Measurements from ENCODE around the gene CHST8. TPM values are rescaled to one million over a fixed set of nuclear protein-coding genes. Genes with fewer than 3 reads are reported as not detected.

Gene CHST8, protein sequence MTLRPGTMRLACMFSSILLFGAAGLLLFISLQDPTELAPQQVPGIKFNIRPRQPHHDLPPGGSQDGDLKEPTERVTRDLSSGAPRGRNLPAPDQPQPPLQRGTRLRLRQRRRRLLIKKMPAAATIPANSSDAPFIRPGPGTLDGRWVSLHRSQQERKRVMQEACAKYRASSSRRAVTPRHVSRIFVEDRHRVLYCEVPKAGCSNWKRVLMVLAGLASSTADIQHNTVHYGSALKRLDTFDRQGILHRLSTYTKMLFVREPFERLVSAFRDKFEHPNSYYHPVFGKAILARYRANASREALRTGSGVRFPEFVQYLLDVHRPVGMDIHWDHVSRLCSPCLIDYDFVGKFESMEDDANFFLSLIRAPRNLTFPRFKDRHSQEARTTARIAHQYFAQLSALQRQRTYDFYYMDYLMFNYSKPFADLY
- total RNA-seq, result not detected in 2 replicates

DNA sequence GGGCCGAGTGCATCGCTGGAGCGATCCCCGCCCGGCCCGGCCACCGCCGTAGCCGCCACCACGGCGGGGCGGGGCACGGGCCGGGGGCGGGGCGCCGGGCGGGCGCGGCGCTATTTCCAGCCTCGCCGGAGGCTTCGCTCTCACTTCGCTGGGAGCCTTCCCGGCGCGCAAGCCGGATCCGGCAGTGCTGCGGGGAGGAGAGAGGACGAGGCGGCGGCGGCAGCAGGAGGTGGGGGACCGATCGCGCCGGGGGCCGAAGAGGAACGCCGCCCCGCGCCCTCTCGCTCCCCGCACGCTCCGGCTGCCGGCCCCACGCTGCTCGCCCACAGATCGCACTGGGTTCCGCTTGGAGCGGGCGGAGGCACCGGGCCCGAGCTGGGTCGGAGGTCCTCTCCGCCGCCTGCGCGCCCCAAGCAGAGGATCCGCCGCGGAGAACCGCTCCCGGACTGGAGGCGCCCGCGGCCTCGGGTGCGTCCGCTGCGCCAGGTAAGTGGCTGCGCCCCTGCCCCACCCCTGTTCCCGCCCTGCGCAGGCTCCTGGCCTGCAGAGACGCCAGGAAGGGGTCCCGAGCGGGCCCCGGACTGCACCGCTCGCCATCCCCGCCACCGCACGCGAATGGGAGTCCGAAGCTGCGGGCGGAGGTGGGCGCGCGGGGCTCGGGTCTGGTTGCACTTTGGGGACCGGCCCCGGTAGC lies at the start of gene CHST8:
Gene CHST8, plus strand, starts transcription at position 143 of the 694 bp plus-strand sequence. CDS start 67,309 bp downstream, outside the sequence.

DNA sequence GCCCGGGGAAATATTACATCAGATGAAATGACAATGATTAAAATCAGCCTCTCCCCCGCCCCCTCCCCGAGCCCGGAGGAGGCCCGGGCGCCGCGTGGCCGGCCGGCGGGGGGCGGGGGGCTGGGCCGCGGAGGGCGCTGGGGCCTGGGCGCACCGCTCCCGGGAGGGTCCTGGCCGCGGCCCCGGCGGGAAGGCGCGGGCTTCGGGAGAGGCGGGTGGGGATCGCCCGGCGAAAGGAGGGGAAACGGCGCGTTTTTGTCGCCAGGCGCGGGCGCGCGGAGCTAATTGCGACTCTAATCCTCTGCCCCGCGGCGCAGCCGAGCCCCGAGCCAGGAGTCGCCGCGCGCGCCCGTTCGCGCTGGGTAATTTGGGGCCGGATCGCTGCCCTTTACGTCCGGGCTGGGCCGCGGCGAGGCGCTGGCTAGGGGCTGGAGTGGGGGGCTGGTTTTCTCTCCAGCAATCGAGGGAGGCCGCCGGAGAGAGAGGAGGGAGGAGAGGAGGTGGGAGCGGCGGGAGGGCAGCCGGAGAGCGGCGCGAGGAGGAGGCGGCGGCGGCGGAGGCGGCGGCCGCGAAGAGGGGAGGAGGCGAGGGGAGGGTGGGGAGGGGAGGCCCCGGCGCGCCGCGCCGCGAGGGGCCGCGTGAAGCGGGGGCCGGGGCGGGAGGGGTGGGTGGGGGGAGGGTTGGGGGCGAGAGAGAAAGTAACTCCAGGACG lies 174.6 kb downstream of the CHST8 start, which contains the start of gene KCTD15:
Gene KCTD15, plus strand, starts transcription at position 707 of the 712 bp plus-strand sequence. CDS start 3,585 bp downstream, outside the sequence.

Other genes starting within 250 kb of the CHST8 start
- gene CEBPG, start 248.2 kb upstream of the CHST8 start, total RNA-seq, result 21.0 and 30.6 TPM in 2 replicates
- gene PEPD, start 100.2 kb upstream of the CHST8 start, total RNA-seq, result 43.3 and 67.3 TPM in 2 replicates
- gene KCTD15, start 174.9 kb downstream of the CHST8 start, total RNA-seq, result 41.4 and 65.2 TPM in 2 replicates

All from smooth muscle cell of the pulmonary artery (primary cell).